H1 (cell line): ENCODE measurements around the gene PLXNA4. TPM values are rescaled to one million over a fixed set of nuclear protein-coding genes. Genes with fewer than 3 reads are reported as not detected.

ENCODE experiments used
- FOSL1 ChIP-seq: IDR thresholded peaks from 2 replicates; pipeline ENCODE4 v1.6.1; 2011; ENCODE audit warnings: mild to moderate bottlenecking, low read depth, low read length, moderate library complexity; ENCODE audit not compliant: insufficient read depth
- HDAC2 ChIP-seq, 2 experiments: fragments of 300-600 bp in 1 of 2; sonication (generic) in 1 of 2; IDR thresholded peaks; 2 replicates each; pipeline ENCODE4 v1.6.1; 2011 to 2012; ENCODE audit warnings: low read depth in 2 of 2, low read length in 2 of 2, mild to moderate bottlenecking in 2 of 2, moderate library complexity in 2 of 2, borderline replicate concordance in 1 of 2, inconsistent platforms in 1 of 2
- KDM1A ChIP-seq: fragments of 200-600, 300-600 bp; sonication (generic); IDR thresholded peaks from 2 replicates; pipeline ENCODE4 v1.7.1; 2016; ENCODE audit warnings: mild to moderate bottlenecking, low read length, borderline replicate concordance
- polyA plus RNA-seq, 7 experiments: library from polyadenylated mRNA; depleted of rRNA in 3 of 7; stranded (reverse) in 5 of 7; unstranded in 2 of 7; fragments of >200 nt in 5 of 7; fragments of 200-250 nt in 2 of 7; gene quantifications; 1 replicate in 5 of 7; 2 replicates in 1 of 7; 4 replicates in 1 of 7; pipeline versions ENCODE4 v1.2.1 to v1.2.3, GENCODE V29; 2011 to 2013; ENCODE audit warnings: missing spikeins in 2 of 7, mixed read lengths in 2 of 7
- total RNA-seq: library from RNA; stranded (reverse); fragmentation: NEBNext Ultra II Directional; extraction: Animal tissue kit (Norgen Biotek cat#: 25700); gene quantifications from 2 replicates; pipeline ENCODE4 v1.2.1, GENCODE V29; 2021

The PLXNA4 gene
- total and polyA plus RNA-seq, 2 of the 8 experiments (the other 6 are each of a cell fraction or from before 2014, with no cell fraction given), result 0.76 to 0.79 TPM

- TF ChIP-seq KDM1A, result no peak
- no peak for TF ChIP-seq FOSL1
- TF ChIP-seq HDAC2 (IDR thresholded peaks at IDR 0.05; ENCODE audit: borderline replicate concordance in 1 of 2, low read depth in 2 of 2, low read length in 2 of 2), result no peak
Observed at GRCh38 chr7:132312531-132313055, 263.7 kb downstream of the PLXNA4 start (continued).
